ENCODE results near the gene AKAP13.

DNA sequence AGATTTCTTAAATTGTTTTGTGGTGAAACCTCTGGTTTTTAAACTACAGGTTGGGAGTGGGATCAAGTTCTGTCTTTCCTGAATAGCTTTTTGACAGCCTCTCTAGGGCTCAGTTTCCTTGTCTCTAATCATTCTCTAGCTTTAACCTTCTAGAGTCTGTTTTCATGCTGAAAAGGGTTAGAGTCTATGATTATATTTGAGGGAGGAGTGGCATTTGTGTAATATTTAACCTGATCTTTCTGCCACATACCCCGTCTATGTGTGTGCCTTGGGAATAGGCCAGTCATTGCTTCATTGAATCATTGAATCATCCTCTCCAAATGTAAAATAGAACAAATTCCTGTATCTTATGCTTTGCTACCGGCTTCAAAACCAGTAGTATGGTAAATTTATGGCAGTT lies 209.4 kb downstream of the AKAP13 start:
- no peak for TF ChIP-seq KLF16 (tag by site-specific recombination; IDR thresholded peaks at IDR 0.05)
- TF ChIP-seq, protein P1, sequence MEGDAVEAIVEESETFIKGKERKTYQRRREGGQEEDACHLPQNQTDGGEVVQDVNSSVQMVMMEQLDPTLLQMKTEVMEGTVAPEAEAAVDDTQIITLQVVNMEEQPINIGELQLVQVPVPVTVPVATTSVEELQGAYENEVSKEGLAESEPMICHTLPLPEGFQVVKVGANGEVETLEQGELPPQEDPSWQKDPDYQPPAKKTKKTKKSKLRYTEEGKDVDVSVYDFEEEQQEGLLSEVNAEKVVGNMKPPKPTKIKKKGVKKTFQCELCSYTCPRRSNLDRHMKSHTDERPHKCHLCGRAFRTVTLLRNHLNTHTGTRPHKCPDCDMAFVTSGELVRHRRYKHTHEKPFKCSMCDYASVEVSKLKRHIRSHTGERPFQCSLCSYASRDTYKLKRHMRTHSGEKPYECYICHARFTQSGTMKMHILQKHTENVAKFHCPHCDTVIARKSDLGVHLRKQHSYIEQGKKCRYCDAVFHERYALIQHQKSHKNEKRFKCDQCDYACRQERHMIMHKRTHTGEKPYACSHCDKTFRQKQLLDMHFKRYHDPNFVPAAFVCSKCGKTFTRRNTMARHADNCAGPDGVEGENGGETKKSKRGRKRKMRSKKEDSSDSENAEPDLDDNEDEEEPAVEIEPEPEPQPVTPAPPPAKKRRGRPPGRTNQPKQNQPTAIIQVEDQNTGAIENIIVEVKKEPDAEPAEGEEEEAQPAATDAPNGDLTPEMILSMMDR (tag by site-specific recombination; IDR thresholded peaks at IDR 0.05) = no peak
- no peak for TF ChIP-seq ZNF114 (tag by site-specific recombination; IDR thresholded peaks at IDR 0.05)
- no peak for TF ChIP-seq ZBTB8A (tag by site-specific recombination; IDR thresholded peaks at IDR 0.05)
- TF ChIP-seq SCRT1 (tag by site-specific recombination; IDR thresholded peaks at IDR 0.05; ENCODE audit: borderline replicate concordance) = no peak
- TF ChIP-seq, protein P2, sequence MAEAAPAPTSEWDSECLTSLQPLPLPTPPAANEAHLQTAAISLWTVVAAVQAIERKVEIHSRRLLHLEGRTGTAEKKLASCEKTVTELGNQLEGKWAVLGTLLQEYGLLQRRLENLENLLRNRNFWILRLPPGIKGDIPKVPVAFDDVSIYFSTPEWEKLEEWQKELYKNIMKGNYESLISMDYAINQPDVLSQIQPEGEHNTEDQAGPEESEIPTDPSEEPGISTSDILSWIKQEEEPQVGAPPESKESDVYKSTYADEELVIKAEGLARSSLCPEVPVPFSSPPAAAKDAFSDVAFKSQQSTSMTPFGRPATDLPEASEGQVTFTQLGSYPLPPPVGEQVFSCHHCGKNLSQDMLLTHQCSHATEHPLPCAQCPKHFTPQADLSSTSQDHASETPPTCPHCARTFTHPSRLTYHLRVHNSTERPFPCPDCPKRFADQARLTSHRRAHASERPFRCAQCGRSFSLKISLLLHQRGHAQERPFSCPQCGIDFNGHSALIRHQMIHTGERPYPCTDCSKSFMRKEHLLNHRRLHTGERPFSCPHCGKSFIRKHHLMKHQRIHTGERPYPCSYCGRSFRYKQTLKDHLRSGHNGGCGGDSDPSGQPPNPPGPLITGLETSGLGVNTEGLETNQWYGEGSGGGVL (tag by site-specific recombination; IDR thresholded peaks at IDR 0.05) = no peak
- TF ChIP-seq, protein P3, sequence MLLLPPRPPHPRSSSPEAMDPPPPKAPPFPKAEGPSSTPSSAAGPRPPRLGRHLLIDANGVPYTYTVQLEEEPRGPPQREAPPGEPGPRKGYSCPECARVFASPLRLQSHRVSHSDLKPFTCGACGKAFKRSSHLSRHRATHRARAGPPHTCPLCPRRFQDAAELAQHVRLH (tag by site-specific recombination; IDR thresholded peaks at IDR 0.05) = no peak
- TF ChIP-seq, protein P4, sequence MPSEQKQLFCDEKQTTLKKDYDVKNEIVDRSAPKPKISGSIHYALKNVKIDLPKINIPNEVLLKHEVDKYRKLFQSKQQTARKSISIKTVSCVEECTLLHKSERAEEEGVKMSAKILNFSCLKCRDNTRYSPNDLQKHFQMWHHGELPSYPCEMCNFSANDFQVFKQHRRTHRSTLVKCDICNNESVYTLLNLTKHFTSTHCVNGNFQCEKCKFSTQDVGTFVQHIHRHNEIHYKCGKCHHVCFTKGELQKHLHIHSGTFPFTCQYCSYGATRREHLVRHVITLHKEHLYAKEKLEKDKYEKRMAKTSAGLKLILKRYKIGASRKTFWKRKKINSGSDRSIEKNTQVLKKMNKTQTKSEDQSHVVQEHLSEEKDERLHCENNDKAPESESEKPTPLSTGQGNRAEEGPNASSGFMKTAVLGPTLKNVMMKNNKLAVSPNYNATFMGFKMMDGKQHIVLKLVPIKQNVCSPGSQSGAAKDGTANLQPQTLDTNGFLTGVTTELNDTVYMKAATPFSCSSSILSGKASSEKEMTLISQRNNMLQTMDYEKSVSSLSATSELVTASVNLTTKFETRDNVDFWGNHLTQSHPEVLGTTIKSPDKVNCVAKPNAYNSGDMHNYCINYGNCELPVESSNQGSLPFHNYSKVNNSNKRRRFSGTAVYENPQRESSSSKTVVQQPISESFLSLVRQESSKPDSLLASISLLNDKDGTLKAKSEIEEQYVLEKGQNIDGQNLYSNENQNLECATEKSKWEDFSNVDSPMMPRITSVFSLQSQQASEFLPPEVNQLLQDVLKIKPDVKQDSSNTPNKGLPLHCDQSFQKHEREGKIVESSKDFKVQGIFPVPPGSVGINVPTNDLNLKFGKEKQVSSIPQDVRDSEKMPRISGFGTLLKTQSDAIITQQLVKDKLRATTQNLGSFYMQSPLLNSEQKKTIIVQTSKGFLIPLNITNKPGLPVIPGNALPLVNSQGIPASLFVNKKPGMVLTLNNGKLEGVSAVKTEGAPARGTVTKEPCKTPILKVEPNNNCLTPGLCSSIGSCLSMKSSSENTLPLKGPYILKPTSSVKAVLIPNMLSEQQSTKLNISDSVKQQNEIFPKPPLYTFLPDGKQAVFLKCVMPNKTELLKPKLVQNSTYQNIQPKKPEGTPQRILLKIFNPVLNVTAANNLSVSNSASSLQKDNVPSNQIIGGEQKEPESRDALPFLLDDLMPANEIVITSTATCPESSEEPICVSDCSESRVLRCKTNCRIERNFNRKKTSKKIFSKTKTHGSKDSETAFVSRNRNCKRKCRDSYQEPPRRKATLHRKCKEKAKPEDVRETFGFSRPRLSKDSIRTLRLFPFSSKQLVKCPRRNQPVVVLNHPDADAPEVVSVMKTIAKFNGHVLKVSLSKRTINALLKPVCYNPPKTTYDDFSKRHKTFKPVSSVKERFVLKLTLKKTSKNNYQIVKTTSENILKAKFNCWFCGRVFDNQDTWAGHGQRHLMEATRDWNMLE (tag by site-specific recombination; conservative IDR thresholded peaks at IDR 0.05; ENCODE audit: low read depth) = no peak
- TF ChIP-seq ZNF558 (tag by site-specific recombination; IDR thresholded peaks at IDR 0.05) = no peak
- TF ChIP-seq ZNF843 (tag by site-specific recombination; IDR thresholded peaks at IDR 0.05) = no peak
- no peak for TF ChIP-seq ZFP37 (tag by site-specific recombination; IDR thresholded peaks at IDR 0.05)
- TF ChIP-seq ZFP41 (tag by site-specific recombination; IDR thresholded peaks at IDR 0.05; ENCODE audit: borderline replicate concordance) = no peak
- TF ChIP-seq REPIN1 (tag by site-specific recombination; IDR thresholded peaks at IDR 0.05; ENCODE audit: low read depth) = no peak
- TF ChIP-seq GFI1B (tag by site-specific recombination; IDR thresholded peaks at IDR 0.05) = no peak

Measured in HEK293 (cell line).